ENCODE results near the gene MAN1C1. TPM values are rescaled to one million over a fixed set of nuclear protein-coding genes. Genes with fewer than 3 reads are reported as not detected.

The MAN1C1 gene
- total and polyA plus RNA-seq, 2 donors (not counting 3 experiments of a cell fraction or from before 2014, with no cell fraction given): 1.5 to 4.0 TPM

- H3K4me2 ChIP-seq (ENCODE audit: insufficient read depth, low read length): no peak overlapping the region
- no peaks in the 10 kb centered on the region for H3K79me2 ChIP-seq (ENCODE audit: control insufficient read depth, insufficient read depth, low read length)
- H3K4me1 ChIP-seq (ENCODE audit: control insufficient read depth, extremely low read depth, insufficient read depth, low read length): peaks cover 4% of the 10 kb centered on the region
- H3K9me1 ChIP-seq (replicated peaks; ENCODE audit: control insufficient read depth, extremely low read depth, insufficient read depth, low read length): no peaks in the 10 kb centered on the region
- H3K36me3 ChIP-seq (ENCODE audit: control insufficient read depth in 2 of 2, extremely low read depth in 1 of 2, insufficient read depth in 2 of 2, low read length in 2 of 2): no peaks in the 10 kb centered on the region
- no TSS peak for BruUV-seq (replicated peaks)
- H3K27ac ChIP-seq (ENCODE audit: insufficient read depth, low read depth, low read length): no peak overlapping the region
- FAIRE-seq: peak; percentile 87
- TF ChIP-seq POLR2AphosphoS5 (IDR thresholded peaks at IDR 0.05; ENCODE audit: insufficient read depth, low read depth, low read length) (no peak), EZH2 (IDR thresholded peaks at IDR 0.05; ENCODE audit: borderline replicate concordance, low read depth, low read length, severe bottlenecking) (no peak), CTCF (IDR thresholded peaks at IDR 0.05; ENCODE audit: extremely low read depth in 1 of 2, insufficient read depth in 1 of 2, low read depth in 1 of 2, low read length in 2 of 2) (peak; percentile 64 to 81), POLR2A (IDR thresholded peaks at IDR 0.05; ENCODE audit: low read depth, low read length) (no peak), JUN (IDR thresholded peaks at IDR 0.05; ENCODE audit: borderline replicate concordance, insufficient read depth, insufficient read length, low read depth) (no peak), FOS (IDR thresholded peaks at IDR 0.05; ENCODE audit: borderline replicate concordance, insufficient read depth, low read length) (no peak), GATA2 (IDR thresholded peaks at IDR 0.05; ENCODE audit: insufficient read depth, insufficient read length, low read depth, low read length) (no peak), MYC (IDR thresholded peaks at IDR 0.05; ENCODE audit: low read depth, low read length) (no peak), MAX (IDR thresholded peaks at IDR 0.05; ENCODE audit: insufficient read depth, insufficient read length) (no peak)
- dilution Hi-C loops (cut with MboI; ENCODE audit: extremely low pct_ligation_motif_present, low sequenced_read_pairs): no loop called here
- intact Hi-C loops (cut with micrococcal nuclease): no loop called here
- H2AFZ ChIP-seq (ENCODE audit: low read depth, low read length): no peak overlapping the region
- H4K20me1 ChIP-seq (replicated peaks; ENCODE audit: control insufficient read depth, extremely low read depth, insufficient read depth, low read length): no peaks in the 10 kb centered on the region
- no peak overlapping the region for H3K4me3 ChIP-seq (replicated peaks in 1 of 3; ENCODE audit: insufficient read depth in 1 of 3, low read depth in 1 of 3, low read length in 3 of 3)
- no peaks in the 10 kb centered on the region for H3K9me3 ChIP-seq (replicated peaks; ENCODE audit: control insufficient read depth, insufficient read depth, low read length)
- no peak overlapping the region for H3K9ac ChIP-seq (replicated peaks; ENCODE audit: extremely low read depth, insufficient read depth, low read length)
- ChIA-PET CTCF (interaction anchor here (0.6 to 2.7 kb wide), 39 partner anchors 8 to 425 kb away, joined by 3 to 22 read pairs (median 4); partner anchors contain the start of genes LDLRAP1 and PAFAH2), POLR2A (no interaction called here)
- DNase-seq (ENCODE audit: low read depth, low spot score): peak; percentile 48
- no peaks in the 10 kb centered on the region for H3K27me3 ChIP-seq (ENCODE audit: control insufficient read depth in 2 of 2, insufficient read depth in 2 of 2, low read length in 2 of 2)
Measured at GRCh38 chr1:25572708-25573590, 43.6 kb upstream of the MAN1C1 start.

All from endothelial cell of umbilical vein (primary cell).